ENCODE data around the gene RNF25.

Gene RNF25

GRCh38 chr2:218643751-218644310 lies 28.0 kb downstream of the RNF25 start:
- Histone ChIP-seq H3K9me2 (replicated peaks; ENCODE audit: insufficient read depth, low read length) (no peaks in the 10 kb centered on the region), H3K4me2 (ENCODE audit: low read depth, low read length, poor library complexity, severe bottlenecking) (no peak overlapping the region), H2AFZ (ENCODE audit: low read depth, low read length, severe bottlenecking) (no peak overlapping the region), H4K20me1 (ENCODE audit: low read depth, low read length) (peaks cover 4% of the 10 kb centered on the region; the same call in 1 of the 2 replicates), H3K9me3 (ENCODE audit: insufficient read depth, low read length) (no peaks in the 10 kb centered on the region), H3K27ac (ENCODE audit: low read depth, low read length) (no peak overlapping the region), H3K27me3 (ENCODE audit: low read length) (no peaks in the 10 kb centered on the region), H3F3A (ENCODE audit: insufficient read depth) (0 out of 2 replicates have a peak, but pooled peaks cover 4% of the 10 kb centered on the region), H3K79me2 (ENCODE audit: insufficient read depth, low read length) (peaks cover 9% of the 10 kb centered on the region; the same call in 1 of the 2 replicates), H3K36me3 (ENCODE audit: low read length) (peaks cover 19% of the 10 kb centered on the region; the same call in 1 of the 2 replicates), H3K9ac (ENCODE audit: low read length) (no peak overlapping the region), H3K4me3 (ENCODE audit: insufficient read depth, low read length, poor library complexity, severe bottlenecking) (no peak overlapping the region)
- TF ChIP-seq CTCF (IDR thresholded peaks at IDR 0.05; ENCODE audit: insufficient read depth, low read length, poor library complexity, severe bottlenecking) = no peak
- no peak for TF ChIP-seq EZH2phosphoT487 (conservative IDR thresholded peaks at IDR 0.05; ENCODE audit: low read length)

GRCh38 chr2:218642786-218643185 lies 29.0 kb downstream of the RNF25 start:
- Histone ChIP-seq H4K20me1 (ENCODE audit: low read depth, low read length) (no peaks in the 10 kb centered on the region; the same call in 1 of the 2 replicates), H3K27ac (ENCODE audit: low read depth, low read length) (no peak overlapping the region), H2AFZ (ENCODE audit: low read depth, low read length, severe bottlenecking) (no peak overlapping the region), H3K79me2 (ENCODE audit: insufficient read depth, low read length) (peaks cover 4% of the 10 kb centered on the region; the same call in 1 of the 2 replicates), H3K9me2 (replicated peaks; ENCODE audit: insufficient read depth, low read length) (no peaks in the 10 kb centered on the region), H3K27me3 (ENCODE audit: low read length) (no peaks in the 10 kb centered on the region), H3K9ac (ENCODE audit: low read length) (no peak overlapping the region), H3K4me2 (ENCODE audit: low read depth, low read length, poor library complexity, severe bottlenecking) (no peak overlapping the region), H3K4me3 (ENCODE audit: insufficient read depth, low read length, poor library complexity, severe bottlenecking) (no peak overlapping the region), H3K9me3 (ENCODE audit: insufficient read depth, low read length) (no peaks in the 10 kb centered on the region), H3K36me3 (ENCODE audit: low read length) (peaks cover 14% of the 10 kb centered on the region; the same call in 1 of the 2 replicates), H3F3A (ENCODE audit: insufficient read depth) (0 out of 2 replicates have a peak, but pooled peaks cover 4% of the 10 kb centered on the region)
- TF ChIP-seq CTCF (IDR thresholded peaks at IDR 0.05; ENCODE audit: insufficient read depth, low read length, poor library complexity, severe bottlenecking) (no peak), EZH2phosphoT487 (conservative IDR thresholded peaks at IDR 0.05; ENCODE audit: low read length) (no peak)

GRCh38 chr2:218642121-218642656 lies 29.6 kb downstream of the RNF25 start:
- Histone ChIP-seq H3K79me2 (ENCODE audit: insufficient read depth, low read length) (no peaks in the 10 kb centered on the region), H3K9me2 (replicated peaks; ENCODE audit: insufficient read depth, low read length) (no peaks in the 10 kb centered on the region), H3K9me3 (ENCODE audit: insufficient read depth, low read length) (no peaks in the 10 kb centered on the region), H3K27me3 (ENCODE audit: low read length) (no peaks in the 10 kb centered on the region), H4K20me1 (ENCODE audit: low read depth, low read length) (no peaks in the 10 kb centered on the region; the same call in 1 of the 2 replicates), H3K4me3 (ENCODE audit: insufficient read depth, low read length, poor library complexity, severe bottlenecking) (no peak overlapping the region), H3K27ac (ENCODE audit: low read depth, low read length) (no peak overlapping the region), H3K9ac (ENCODE audit: low read length) (no peak overlapping the region), H3K36me3 (ENCODE audit: low read length) (0 out of 2 replicates have a peak, but pooled peaks cover 10% of the 10 kb centered on the region), H3F3A (ENCODE audit: insufficient read depth) (0 out of 2 replicates have a peak, but pooled peaks cover 4% of the 10 kb centered on the region), H2AFZ (ENCODE audit: low read depth, low read length, severe bottlenecking) (no peak overlapping the region), H3K4me2 (ENCODE audit: low read depth, low read length, poor library complexity, severe bottlenecking) (no peak overlapping the region)
- TF ChIP-seq CTCF (IDR thresholded peaks at IDR 0.05; ENCODE audit: insufficient read depth, low read length, poor library complexity, severe bottlenecking) (no peak), EZH2phosphoT487 (conservative IDR thresholded peaks at IDR 0.05; ENCODE audit: low read length) (no peak)

All from SU-DHL-6 (cell line).